Measurements from ENCODE around the gene CEBPE. TPM values are rescaled to one million over a fixed set of nuclear protein-coding genes. Genes with fewer than 3 reads are reported as not detected.

Gene CEBPE
- total RNA-seq, 1 experiment from 2014 or later, result not detected

- ATAC-seq, result peak; percentile 88
- Histone ChIP-seq H3K4me1 (ENCODE audit: control insufficient read depth in 1 of 2, insufficient read depth in 2 of 2, low read length in 2 of 2) (peaks cover 12 to 23% of the 10 kb centered on the region in 2 experiments), H3K4me3 (replicated peaks in 1 of 2; ENCODE audit: low read depth in 1 of 2, low read length in 2 of 2) (peak overlapping the region; percentile 15 to 37; a peak in 3 of 4 replicates), H3K36me3 (ENCODE audit: control insufficient read depth in 1 of 2, insufficient read depth in 2 of 2, low read length in 2 of 2) (no peaks in the 10 kb centered on the region), H4K20me1 (ENCODE audit: insufficient read depth) (no peaks in the 10 kb centered on the region), H3K9me3 (ENCODE audit: control insufficient read depth in 1 of 2, insufficient read depth in 1 of 2, low read depth in 1 of 2, low read length in 2 of 2) (no peaks in the 10 kb centered on the region), H3K79me2 (ENCODE audit: insufficient read depth, low read length) (no peaks in the 10 kb centered on the region), H3K27me3 (ENCODE audit: insufficient read depth, low read length) (peaks cover 18% of the 10 kb centered on the region; the same call in 1 of the 2 replicates), H3K9ac (ENCODE audit: low read length) (no peak overlapping the region), H3K4me2 (ENCODE audit: low read length) (peak overlapping the region; percentile 73), H3K27ac (ENCODE audit: low read depth, low read length) (0 out of 2 replicates have a peak overlapping the region, but pooled peaks have one; percentile 12), H3K9me2 (ENCODE audit: insufficient read depth) (no peaks in the 10 kb centered on the region), H2AFZ (ENCODE audit: low read depth, low read length, poor library complexity, severe bottlenecking) (peak overlapping the region; percentile 49)
- CTCF ChIA-PET, result interaction anchor here (0.7 to 1.4 kb wide), 3 partner anchors 46 to 129 kb away, joined by 3 to 6 read pairs (median 4); no protein-coding TSS in a partner anchor
- intact Hi-C loops (cut with micrococcal nuclease), result no loop called here
- RAD21 ChIA-PET (ENCODE audit: low non-redundant PET in 1 of 2, low total read pairs in 2 of 2, uncharacterized antibody in 2 of 2, unreplicated experiment in 2 of 2), result no interaction called here
- POLR2A ChIA-PET, result interaction anchor here (1.4 kb wide), 1 partner anchor 20 kb away, joined by 7 read pairs; the partner anchor contains the start of genes ACIN1 and C14orf119
- no TSS peak for BruUV-seq (replicated peaks)
- DNase-seq (ENCODE audit: low read depth, low spot score), result peak; percentile 42
- TF ChIP-seq SIN3A (IDR thresholded peaks at IDR 0.05; ENCODE audit: low read depth) (no peak), POLR2A (IDR thresholded peaks at IDR 0.05; ENCODE audit: borderline replicate concordance, extremely low read depth, insufficient read depth, insufficient read length) (no peak), CTCF (IDR thresholded peaks at IDR 0.05 in 2 of 3, conservative IDR thresholded peaks at IDR 0.05 in 1 of 3; ENCODE audit: borderline replicate concordance in 1 of 3, insufficient read depth in 1 of 3, low read depth in 2 of 3, low read length in 2 of 3) (no peak), SRF (IDR thresholded peaks at IDR 0.05; ENCODE audit: low read depth) (no peak), FOSL1 (IDR thresholded peaks at IDR 0.05; ENCODE audit: low read depth) (peak; percentile 76), ZNF274 (IDR thresholded peaks at IDR 0.05; ENCODE audit: low read depth, low read length) (no peak), CBX3 (IDR thresholded peaks at IDR 0.05; ENCODE audit: low read depth) (peak; percentile 53; the same call in 1 of the 2 replicates), POLR2AphosphoS5 (IDR thresholded peaks at IDR 0.05; ENCODE audit: low read depth, low read length) (no peak), ELF1 (IDR thresholded peaks at IDR 0.05; ENCODE audit: borderline replicate concordance, low read depth) (no peak; the same call in 1 of the 2 replicates), ZFX (IDR thresholded peaks at IDR 0.05) (no peak), TCF7L2 (IDR thresholded peaks at IDR 0.05; ENCODE audit: borderline replicate concordance, extremely low read depth, insufficient read depth, insufficient read length) (no peak), RAD21 (IDR thresholded peaks at IDR 0.05; ENCODE audit: low read depth) (no peak), EZH2phosphoT487 (IDR thresholded peaks at IDR 0.05; ENCODE audit: borderline replicate concordance) (no peak), SP1 (IDR thresholded peaks at IDR 0.05; ENCODE audit: low read depth) (no peak), CEBPB (IDR thresholded peaks at IDR 0.05; ENCODE audit: low read depth) (no peak), JUND (IDR thresholded peaks at IDR 0.05) (peak; percentile 64; the same call in 1 of the 2 replicates), EZH2 (IDR thresholded peaks at IDR 0.05) (no peak), EGR1 (IDR thresholded peaks at IDR 0.05; ENCODE audit: low read depth) (no peak)
- TF ChIP-seq, protein P1, sequence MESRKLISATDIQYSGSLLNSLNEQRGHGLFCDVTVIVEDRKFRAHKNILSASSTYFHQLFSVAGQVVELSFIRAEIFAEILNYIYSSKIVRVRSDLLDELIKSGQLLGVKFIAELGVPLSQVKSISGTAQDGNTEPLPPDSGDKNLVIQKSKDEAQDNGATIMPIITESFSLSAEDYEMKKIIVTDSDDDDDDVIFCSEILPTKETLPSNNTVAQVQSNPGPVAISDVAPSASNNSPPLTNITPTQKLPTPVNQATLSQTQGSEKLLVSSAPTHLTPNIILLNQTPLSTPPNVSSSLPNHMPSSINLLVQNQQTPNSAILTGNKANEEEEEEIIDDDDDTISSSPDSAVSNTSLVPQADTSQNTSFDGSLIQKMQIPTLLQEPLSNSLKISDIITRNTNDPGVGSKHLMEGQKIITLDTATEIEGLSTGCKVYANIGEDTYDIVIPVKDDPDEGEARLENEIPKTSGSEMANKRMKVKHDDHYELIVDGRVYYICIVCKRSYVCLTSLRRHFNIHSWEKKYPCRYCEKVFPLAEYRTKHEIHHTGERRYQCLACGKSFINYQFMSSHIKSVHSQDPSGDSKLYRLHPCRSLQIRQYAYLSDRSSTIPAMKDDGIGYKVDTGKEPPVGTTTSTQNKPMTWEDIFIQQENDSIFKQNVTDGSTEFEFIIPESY (IDR thresholded peaks at IDR 0.05; ENCODE audit: extremely low read depth, insufficient replicate concordance, low read length), result no peak
- TF ChIP-seq, protein P2, sequence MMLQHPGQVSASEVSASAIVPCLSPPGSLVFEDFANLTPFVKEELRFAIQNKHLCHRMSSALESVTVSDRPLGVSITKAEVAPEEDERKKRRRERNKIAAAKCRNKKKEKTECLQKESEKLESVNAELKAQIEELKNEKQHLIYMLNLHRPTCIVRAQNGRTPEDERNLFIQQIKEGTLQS (IDR thresholded peaks at IDR 0.05), result no peak
- TF ChIP-seq, protein P3, sequence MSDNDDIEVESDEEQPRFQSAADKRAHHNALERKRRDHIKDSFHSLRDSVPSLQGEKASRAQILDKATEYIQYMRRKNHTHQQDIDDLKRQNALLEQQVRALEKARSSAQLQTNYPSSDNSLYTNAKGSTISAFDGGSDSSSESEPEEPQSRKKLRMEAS (IDR thresholded peaks at IDR 0.05), result no peak
Measured at GRCh38 chr14:23115039-23115731, 3.9 kb downstream of the CEBPE start.
